Neural cell (in vitro differentiated cells): ENCODE results near the gene NCEH1.

Source experiments
- EZH2 ChIP-seq: fragments of 200-600, 300-800 bp; shearing (Covaris generic), sonication (generic); IDR thresholded peaks from 2 replicates; pipeline ENCODE4 v1.6.1; 2014; ENCODE audit warnings: antibody characterized with exemption, low read length, borderline replicate concordance, mild to moderate bottlenecking; ENCODE audit not compliant: insufficient read depth, poor library complexity, severe bottlenecking
- POLR2AphosphoS5 ChIP-seq: IDR thresholded peaks from 2 replicates; pipeline ENCODE4 v1.6.1; 2012
- RAD21 ChIP-seq: fragments of 450-650 bp; conservative IDR thresholded peaks from 2 replicates; pipeline ENCODE4 v1.6.1; 2014; ENCODE audit warnings: antibody characterized with exemption, mild to moderate bottlenecking, moderate library complexity
- SMC3 ChIP-seq: fragments of 450-650 bp; conservative IDR thresholded peaks from 2 replicates; pipeline ENCODE4 v1.6.1; 2014; ENCODE audit warnings: antibody characterized with exemption, mild to moderate bottlenecking, moderate library complexity; ENCODE audit not compliant: poor library complexity
- TAF1 ChIP-seq: IDR thresholded peaks from 2 replicates; pipeline ENCODE4 v1.6.1; 2012; ENCODE audit warnings: low read depth
- TF ChIP-seq, protein P1 (sequence below): IDR thresholded peaks from 2 replicates; pipeline ENCODE4 v1.6.1; 2012; ENCODE audit warnings: borderline replicate concordance
- TF ChIP-seq, protein P2 (sequence below): fragments of 450-650 bp; IDR thresholded peaks from 2 replicates; pipeline ENCODE4 v1.5.1; 2014; ENCODE audit warnings: antibody characterized with exemption, mild to moderate bottlenecking, moderate library complexity; ENCODE audit not compliant: poor library complexity, severe bottlenecking

DNA sequence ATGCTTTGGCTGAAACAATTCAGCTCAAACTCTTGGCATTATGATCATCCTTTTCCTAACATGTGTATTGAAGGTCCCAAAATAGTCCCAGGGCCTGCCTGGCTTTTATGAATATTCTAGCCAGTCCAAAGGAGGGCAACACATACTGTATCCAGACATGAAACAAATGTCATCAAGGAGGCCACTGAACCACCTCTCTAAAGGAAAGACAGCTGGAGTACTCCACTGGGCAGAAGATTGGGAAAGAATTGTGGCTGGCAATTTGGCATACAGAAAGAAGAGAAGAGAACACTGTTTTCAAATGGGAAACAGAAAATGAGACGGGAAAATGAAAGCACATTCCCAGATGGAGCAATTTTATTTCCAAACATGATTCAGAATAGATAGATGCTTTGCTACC, 80.6 kb downstream of the NCEH1 start:
- TF ChIP-seq, protein P1, sequence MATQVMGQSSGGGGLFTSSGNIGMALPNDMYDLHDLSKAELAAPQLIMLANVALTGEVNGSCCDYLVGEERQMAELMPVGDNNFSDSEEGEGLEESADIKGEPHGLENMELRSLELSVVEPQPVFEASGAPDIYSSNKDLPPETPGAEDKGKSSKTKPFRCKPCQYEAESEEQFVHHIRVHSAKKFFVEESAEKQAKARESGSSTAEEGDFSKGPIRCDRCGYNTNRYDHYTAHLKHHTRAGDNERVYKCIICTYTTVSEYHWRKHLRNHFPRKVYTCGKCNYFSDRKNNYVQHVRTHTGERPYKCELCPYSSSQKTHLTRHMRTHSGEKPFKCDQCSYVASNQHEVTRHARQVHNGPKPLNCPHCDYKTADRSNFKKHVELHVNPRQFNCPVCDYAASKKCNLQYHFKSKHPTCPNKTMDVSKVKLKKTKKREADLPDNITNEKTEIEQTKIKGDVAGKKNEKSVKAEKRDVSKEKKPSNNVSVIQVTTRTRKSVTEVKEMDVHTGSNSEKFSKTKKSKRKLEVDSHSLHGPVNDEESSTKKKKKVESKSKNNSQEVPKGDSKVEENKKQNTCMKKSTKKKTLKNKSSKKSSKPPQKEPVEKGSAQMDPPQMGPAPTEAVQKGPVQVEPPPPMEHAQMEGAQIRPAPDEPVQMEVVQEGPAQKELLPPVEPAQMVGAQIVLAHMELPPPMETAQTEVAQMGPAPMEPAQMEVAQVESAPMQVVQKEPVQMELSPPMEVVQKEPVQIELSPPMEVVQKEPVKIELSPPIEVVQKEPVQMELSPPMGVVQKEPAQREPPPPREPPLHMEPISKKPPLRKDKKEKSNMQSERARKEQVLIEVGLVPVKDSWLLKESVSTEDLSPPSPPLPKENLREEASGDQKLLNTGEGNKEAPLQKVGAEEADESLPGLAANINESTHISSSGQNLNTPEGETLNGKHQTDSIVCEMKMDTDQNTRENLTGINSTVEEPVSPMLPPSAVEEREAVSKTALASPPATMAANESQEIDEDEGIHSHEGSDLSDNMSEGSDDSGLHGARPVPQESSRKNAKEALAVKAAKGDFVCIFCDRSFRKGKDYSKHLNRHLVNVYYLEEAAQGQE: no peak
- TF ChIP-seq, protein P2, sequence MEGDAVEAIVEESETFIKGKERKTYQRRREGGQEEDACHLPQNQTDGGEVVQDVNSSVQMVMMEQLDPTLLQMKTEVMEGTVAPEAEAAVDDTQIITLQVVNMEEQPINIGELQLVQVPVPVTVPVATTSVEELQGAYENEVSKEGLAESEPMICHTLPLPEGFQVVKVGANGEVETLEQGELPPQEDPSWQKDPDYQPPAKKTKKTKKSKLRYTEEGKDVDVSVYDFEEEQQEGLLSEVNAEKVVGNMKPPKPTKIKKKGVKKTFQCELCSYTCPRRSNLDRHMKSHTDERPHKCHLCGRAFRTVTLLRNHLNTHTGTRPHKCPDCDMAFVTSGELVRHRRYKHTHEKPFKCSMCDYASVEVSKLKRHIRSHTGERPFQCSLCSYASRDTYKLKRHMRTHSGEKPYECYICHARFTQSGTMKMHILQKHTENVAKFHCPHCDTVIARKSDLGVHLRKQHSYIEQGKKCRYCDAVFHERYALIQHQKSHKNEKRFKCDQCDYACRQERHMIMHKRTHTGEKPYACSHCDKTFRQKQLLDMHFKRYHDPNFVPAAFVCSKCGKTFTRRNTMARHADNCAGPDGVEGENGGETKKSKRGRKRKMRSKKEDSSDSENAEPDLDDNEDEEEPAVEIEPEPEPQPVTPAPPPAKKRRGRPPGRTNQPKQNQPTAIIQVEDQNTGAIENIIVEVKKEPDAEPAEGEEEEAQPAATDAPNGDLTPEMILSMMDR: no peak
- TF ChIP-seq TAF1: no peak
- no peak for TF ChIP-seq POLR2AphosphoS5
- TF ChIP-seq EZH2: no peak
- TF ChIP-seq RAD21: no peak
- no peak for TF ChIP-seq SMC3
